Small intestine (tissue), 7 donors: Measurements from ENCODE around the gene FRMPD4. TPM values are rescaled to one million over a fixed set of nuclear protein-coding genes. Genes with fewer than 3 reads are reported as not detected.

ENCODE experiments used
- DNase-seq, 2 donors: peaks; one replicate each; pipeline versions ENCODE4 v3.0.0 to v3.0.0-alpha.2; 2013
- FAIRE-seq: peaks from 2 replicates; lab custom pipeline; 2012; peaks lifted over from hg19 to GRCh38; lab: Jason Lieb, UNC
- H3K27ac ChIP-seq, 3 donors: one replicate each; pipeline ENCODE4 v1.5.1; 2013; ENCODE audit warnings: low read length in 2 of 3, mild to moderate bottlenecking in 2 of 3, control low read depth in 1 of 3, inconsistent platforms in 1 of 3, low read depth in 1 of 3, moderate library complexity in 1 of 3
- H3K27me3 ChIP-seq, 3 donors: one replicate each; pipeline ENCODE4 v1.6.1; 2013; ENCODE audit warnings: low read length in 3 of 3, inconsistent platforms in 1 of 3; ENCODE audit not compliant: control insufficient read depth in 3 of 3, insufficient read depth in 3 of 3
- H3K36me3 ChIP-seq, 3 donors: one replicate each; pipeline ENCODE4 v1.6.1; 2013; ENCODE audit warnings: low read length in 3 of 3, inconsistent platforms in 1 of 3, low read depth in 1 of 3, mild to moderate bottlenecking in 1 of 3, moderate library complexity in 1 of 3; ENCODE audit not compliant: control insufficient read depth in 3 of 3, insufficient read depth in 2 of 3
- H3K4me1 ChIP-seq, 3 donors: one replicate each; pipeline ENCODE4 v1.6.1; 2013; ENCODE audit warnings: low read length in 2 of 3, inconsistent platforms in 1 of 3, low read depth in 1 of 3, mild to moderate bottlenecking in 1 of 3, moderate library complexity in 1 of 3; ENCODE audit not compliant: control insufficient read depth in 3 of 3, insufficient read depth in 2 of 3
- H3K4me3 ChIP-seq, 3 donors: one replicate each; pipeline ENCODE4 v1.5.1; 2013; ENCODE audit warnings: low read length in 3 of 3, control low read depth in 1 of 3, inconsistent platforms in 1 of 3, low read depth in 1 of 3, mild to moderate bottlenecking in 1 of 3, moderate library complexity in 1 of 3
- H3K9me3 ChIP-seq, 2 donors: one replicate each; pipeline ENCODE4 v1.6.1; 2013; ENCODE audit warnings: low read depth in 1 of 2, low read length in 1 of 2; ENCODE audit not compliant: control insufficient read depth in 2 of 2, insufficient read depth in 1 of 2
- WGBS, 3 donors: extraction: QIAGEN DNeasy Blood & Tissue Kit; methylation state at CpG; one replicate each; pipeline ENCODE4 v1.1.7; 2013; 5-methylcytosine and 5-hydroxymethylcytosine counted together
- polyA plus RNA-seq, 4 donors: library from polyadenylated mRNA; stranded (reverse) in 3 of 4; unstranded in 1 of 4; fragments of 200-250 nt in 3 of 4; fragments of 120-200 nt in 1 of 4; gene quantifications; one replicate each; pipeline versions ENCODE4 v1.2.1 to v1.2.3, GENCODE V29; 2013
- donor health status: healthy with polysubstance abuse.
- donor health status: control.
- donor health status: control.
- donor health status: Bipolar disorder and iron deficiency.
- donor health status: healthy.

Gene FRMPD4
- polyA plus RNA-seq, 4 donors = 0.04 to 0.21 TPM; not detected in 2

DNA sequence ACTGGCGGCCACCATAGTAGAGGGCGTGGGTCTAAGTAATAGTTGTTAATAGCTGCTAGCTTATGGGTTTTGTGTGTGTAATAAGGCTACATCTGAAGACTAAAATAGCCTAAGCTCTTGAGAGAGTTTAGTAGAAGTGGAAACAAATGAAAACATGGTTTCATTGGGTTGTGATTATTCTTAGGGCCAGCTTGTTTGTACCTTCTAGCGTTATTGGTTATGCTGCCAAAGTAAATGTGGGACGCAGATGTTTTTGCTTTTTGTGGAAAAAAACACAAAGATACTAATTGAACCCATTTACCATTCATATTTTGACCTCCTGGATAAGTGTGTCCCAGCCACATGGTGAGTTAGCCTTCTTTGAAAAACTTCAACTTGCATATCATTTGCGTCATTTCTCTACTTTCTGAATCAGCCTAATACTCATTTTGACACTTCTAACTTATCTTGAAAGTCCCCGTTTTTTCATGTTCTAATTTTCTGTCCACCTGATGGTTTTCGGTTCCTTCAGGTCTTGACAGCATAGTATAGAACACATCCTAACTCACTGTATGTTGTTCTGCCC lies 305.3 kb downstream of the FRMPD4 start:
- DNase-seq = no peak
- H3K9me3 ChIP-seq = no peaks in the 10 kb centered on the region
- no peak overlapping the region for H3K27ac ChIP-seq
- 59 to 71% (median 70%) methylated on average over 7 of the region's 7 CpGs for WGBS, 3 donors
- FAIRE-seq = no peak
- H3K4me3 ChIP-seq = no peak overlapping the region
- no peaks in the 10 kb centered on the region for H3K4me1 ChIP-seq
- H3K36me3 ChIP-seq = no peaks in the 10 kb centered on the region
- no peaks in the 10 kb centered on the region for H3K27me3 ChIP-seq

DNA sequence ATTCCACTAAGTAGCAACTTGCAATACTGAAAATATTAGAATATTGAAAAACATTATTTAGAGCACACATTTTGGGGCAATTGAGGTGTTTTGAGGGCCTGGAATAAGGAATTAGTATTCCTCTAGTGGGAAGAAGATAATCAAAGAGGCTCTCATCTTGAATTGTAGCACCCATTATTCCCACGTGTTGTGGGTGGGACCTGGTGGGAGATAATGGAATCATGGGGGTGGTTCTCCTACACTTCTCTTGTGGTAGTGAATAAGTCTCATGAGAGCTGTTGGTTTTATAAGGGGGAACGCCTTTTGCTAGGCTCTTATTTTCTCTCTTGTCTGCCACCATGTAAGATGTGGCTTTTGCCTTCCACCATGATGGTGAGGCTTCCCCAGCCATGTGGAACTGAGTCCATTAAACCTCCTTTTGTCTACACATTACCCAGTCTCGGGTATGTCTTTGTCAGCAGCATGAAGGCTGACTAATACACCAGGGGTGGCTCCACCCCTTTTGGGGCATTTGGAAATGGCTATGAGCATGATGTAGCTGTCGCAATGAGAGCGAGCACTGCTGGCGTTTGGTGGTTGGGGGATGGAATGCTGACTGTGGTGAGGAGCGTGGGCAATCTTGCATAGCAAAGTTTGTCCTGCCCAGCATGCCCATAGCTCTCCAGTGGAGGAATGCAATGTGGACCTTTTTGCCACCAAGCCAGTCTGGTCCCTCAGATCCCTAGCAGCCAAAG lies 308.2 kb downstream of the FRMPD4 start:
- FAIRE-seq (no peak), DNase-seq (no peak)
- H3K4me3 ChIP-seq = no peak overlapping the region
- H3K9me3 ChIP-seq = no peaks in the 10 kb centered on the region
- no peaks in the 10 kb centered on the region for H3K36me3 ChIP-seq
- 71 to 92% (median 76%) methylated on average over 7 of the region's 7 CpGs for WGBS, 3 donors
- no peaks in the 10 kb centered on the region for H3K27me3 ChIP-seq
- H3K27ac ChIP-seq = no peak overlapping the region
- H3K4me1 ChIP-seq = no peaks in the 10 kb centered on the region

DNA sequence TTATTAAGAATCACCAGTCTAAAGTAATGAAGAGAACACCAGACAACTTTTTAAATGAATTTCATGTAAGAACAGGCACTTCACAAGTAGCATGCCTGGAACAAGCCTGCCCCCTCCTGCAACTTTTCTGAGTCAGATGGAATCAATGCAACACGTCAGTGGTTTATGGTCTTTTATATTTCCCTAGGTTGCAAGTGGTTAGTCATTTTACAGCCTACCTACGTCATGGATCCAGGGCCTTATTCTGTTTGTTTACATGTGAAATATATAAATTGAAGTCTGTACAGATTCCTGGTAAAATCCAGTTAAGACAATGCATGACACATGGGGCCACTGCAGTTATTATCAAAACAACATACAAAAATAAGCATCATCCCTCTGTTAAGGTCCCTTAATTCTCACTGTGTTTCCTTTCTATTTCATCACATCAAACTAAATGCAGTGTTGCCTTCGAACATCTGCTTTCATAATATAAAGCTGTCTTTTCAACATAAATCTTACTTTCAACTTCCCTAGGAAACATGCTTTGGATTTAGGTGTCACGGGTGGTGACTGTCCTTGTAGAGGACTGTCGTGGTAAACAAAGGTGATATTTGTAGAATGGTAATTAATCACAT lies 309.3 kb downstream of the FRMPD4 start:
- Histone ChIP-seq H3K36me3 (no peaks in the 10 kb centered on the region), H3K4me3 (no peak overlapping the region), H3K9me3 (no peaks in the 10 kb centered on the region), H3K27me3 (no peaks in the 10 kb centered on the region), H3K27ac (no peak overlapping the region), H3K4me1 (no peaks in the 10 kb centered on the region)
- no peak for DNase-seq
- FAIRE-seq = no peak
- WGBS, 3 donors = 45 to 53% (median 46%) methylated on average over 5 of the region's 5 CpGs

DNA sequence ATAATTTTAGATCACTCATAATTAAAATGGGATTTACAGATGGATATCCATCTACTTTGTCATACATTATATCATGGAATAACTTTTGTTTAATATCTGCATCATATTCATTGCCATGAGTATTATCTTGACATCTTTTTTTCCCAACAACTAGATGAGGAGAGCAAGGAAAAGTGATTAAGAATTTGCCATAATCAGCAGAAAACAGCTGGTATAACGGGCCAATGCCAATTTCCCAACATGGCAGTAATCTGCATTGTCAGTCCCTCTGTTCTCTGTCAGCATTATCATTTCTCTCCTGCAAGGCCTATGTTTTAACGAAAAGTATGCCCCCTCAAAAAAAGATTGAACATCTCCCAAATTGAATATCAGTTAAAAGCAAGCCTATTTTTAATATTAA lies 314.0 kb downstream of the FRMPD4 start:
- Histone ChIP-seq H3K4me1 (no peaks in the 10 kb centered on the region), H3K27ac (no peak overlapping the region), H3K27me3 (no peaks in the 10 kb centered on the region), H3K36me3 (no peaks in the 10 kb centered on the region), H3K4me3 (no peak overlapping the region), H3K9me3 (no peaks in the 10 kb centered on the region)
- DNase-seq = no peak
- WGBS, 3 donors = 49 to 74% (median 56%) methylated on average over 2 of the region's 2 CpGs
- FAIRE-seq = no peak

DNA sequence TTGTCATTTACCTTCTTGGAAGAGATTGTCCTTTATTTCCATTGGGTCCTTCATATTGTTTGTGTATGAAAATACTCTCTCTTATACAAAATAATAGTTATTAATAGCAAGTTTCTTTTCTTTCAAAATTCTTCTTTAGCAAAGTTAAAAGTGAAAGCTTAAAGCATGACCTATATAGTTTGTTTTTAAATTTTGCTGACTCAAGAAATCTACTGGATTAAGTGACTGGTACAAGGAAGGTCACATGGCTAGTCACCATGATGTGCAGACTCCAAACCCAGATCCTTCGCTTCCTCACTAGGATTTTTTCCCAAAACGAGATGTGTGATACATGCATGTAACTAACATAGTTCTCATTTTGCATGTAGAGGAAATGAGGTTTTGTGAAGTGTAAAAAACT lies 322.7 kb downstream of the FRMPD4 start:
- no peaks in the 10 kb centered on the region for H3K9me3 ChIP-seq
- H3K27me3 ChIP-seq = no peaks in the 10 kb centered on the region
- H3K4me1 ChIP-seq = no peaks in the 10 kb centered on the region
- H3K4me3 ChIP-seq = no peak overlapping the region
- DNase-seq (no peak), FAIRE-seq (no peak)
- WGBS, 3 donors = 72 to 85% (median 75%) methylated on average over 2 of the region's 2 CpGs
- H3K36me3 ChIP-seq = no peaks in the 10 kb centered on the region
- H3K27ac ChIP-seq = no peak overlapping the region

DNA sequence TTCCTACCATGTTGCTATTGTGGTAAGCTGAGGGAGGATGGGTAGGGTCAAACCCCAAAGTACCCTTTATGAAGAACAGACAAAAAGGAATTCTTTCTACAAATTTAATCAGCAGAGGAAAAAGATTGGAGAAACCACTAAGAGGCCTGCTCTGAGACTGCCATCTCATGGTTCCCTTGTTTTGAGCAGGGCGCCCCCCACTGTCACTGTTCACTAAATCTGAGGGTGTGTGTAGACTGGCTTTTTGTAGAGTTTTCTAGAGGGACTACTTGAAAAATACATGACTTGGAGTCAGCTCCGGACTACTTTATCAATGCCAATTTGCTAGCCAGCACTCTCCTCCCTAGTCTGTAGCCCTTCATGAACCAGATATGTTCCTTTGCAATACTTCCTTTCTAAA lies 324.8 kb downstream of the FRMPD4 start:
- 55 to 93% (median 88%) methylated on average over 2 of the region's 2 CpGs for WGBS, 3 donors
- no peak overlapping the region for H3K4me3 ChIP-seq
- no peaks in the 10 kb centered on the region for H3K36me3 ChIP-seq
- no peaks in the 10 kb centered on the region for H3K27me3 ChIP-seq
- DNase-seq (no peak), FAIRE-seq (no peak)
- H3K4me1 ChIP-seq = no peaks in the 10 kb centered on the region
- H3K9me3 ChIP-seq = no peaks in the 10 kb centered on the region
- no peak overlapping the region for H3K27ac ChIP-seq

DNA sequence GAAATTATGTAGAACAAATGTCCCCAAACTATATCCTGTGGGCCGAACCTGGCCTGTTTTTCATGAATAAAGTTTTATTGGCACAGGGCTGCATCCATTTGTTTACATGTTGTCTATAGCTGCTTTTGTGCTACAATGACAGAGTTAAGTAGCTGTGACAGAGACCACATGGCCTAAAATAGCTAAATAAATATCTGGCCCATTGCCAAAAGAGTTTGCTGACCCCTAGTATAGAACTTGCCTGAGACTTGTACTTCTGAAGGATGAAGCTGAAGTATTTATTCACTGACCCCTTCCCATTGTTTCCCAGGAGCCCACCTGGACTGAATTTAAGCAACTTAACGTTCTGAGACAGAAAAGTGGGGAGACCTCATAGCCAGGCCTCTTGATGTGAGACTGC lies 325.6 kb downstream of the FRMPD4 start:
- H3K4me1 ChIP-seq = no peaks in the 10 kb centered on the region
- DNase-seq (no peak), FAIRE-seq (no peak)
- H3K36me3 ChIP-seq = no peaks in the 10 kb centered on the region
- no peak overlapping the region for H3K4me3 ChIP-seq
- H3K9me3 ChIP-seq = no peaks in the 10 kb centered on the region
- H3K27me3 ChIP-seq = no peaks in the 10 kb centered on the region
- no peak overlapping the region for H3K27ac ChIP-seq
- WGBS, 3 donors = 39 to 75% (median 69%) methylated on average over 2 of the region's 2 CpGs

DNA sequence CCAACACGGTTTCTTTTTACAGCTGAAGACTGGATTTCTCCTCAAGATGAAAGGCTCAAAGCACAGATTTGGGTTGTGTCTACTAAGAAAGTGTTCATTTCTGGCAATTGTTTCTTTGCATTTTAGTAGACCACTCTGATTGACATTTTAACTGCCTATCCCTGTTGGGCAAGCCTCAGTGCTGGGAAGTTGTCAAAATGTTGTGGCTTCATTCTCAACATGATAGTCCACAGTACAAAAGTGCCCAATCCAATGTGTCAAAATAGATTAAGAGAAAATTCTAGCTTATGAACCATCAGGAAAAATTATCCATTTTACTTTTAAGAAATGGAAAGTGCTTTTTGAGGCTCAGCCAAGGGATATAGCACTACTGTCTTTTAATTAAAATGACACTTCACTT lies 329.0 kb downstream of the FRMPD4 start:
- no peak overlapping the region for H3K27ac ChIP-seq
- no peaks in the 10 kb centered on the region for H3K27me3 ChIP-seq
- H3K36me3 ChIP-seq = no peaks in the 10 kb centered on the region
- DNase-seq (no peak), FAIRE-seq (no peak)
- H3K9me3 ChIP-seq = no peaks in the 10 kb centered on the region
- H3K4me3 ChIP-seq = no peak overlapping the region
- no peaks in the 10 kb centered on the region for H3K4me1 ChIP-seq
- 60 to 80% (median 65%) methylated on average over 1 of the region's 1 CpG for WGBS, 3 donors
